ENCODE measurements around the gene ASTN2. TPM values are rescaled to one million over a fixed set of nuclear protein-coding genes. Genes with fewer than 3 reads are reported as not detected.

Gene ASTN2
- total and polyA plus RNA-seq, 4 donors = 0.57 to 2.9 (median 1.4) TPM

DNA sequence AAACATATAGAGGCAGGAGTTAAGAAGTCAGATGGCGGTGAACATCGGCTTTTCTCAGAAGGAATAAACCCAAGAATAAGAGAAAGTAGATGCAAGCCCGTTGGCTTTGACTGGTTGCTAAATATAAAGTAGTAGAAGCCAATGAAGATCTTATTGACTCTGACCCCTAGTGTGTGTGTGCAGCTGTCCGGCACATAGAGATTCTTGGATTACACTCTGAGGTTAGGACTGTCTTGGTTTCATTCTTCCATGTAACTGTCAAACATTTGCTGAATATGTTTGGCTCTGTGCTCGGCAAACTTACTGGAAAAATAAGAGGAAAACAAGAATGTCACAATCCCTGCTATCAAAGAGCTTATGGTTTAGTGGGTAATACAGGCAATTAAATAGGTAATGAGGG lies 54.9 kb downstream of the ASTN2 start:
- 85% methylated on average over 5 of the region's 5 CpGs for WGBS
- no peak for DNase-seq (ENCODE audit: low spot score)
- peaks cover 0 to 5% (median 0%) of the 10 kb centered on the region in 4 donors for H3K4me1 ChIP-seq (ENCODE audit: control insufficient read depth in 4 of 4, insufficient read depth in 4 of 4, low read length in 3 of 4)
- H3K9ac ChIP-seq (ENCODE audit: low read depth in 1 of 2, low read length in 2 of 2) = no peak overlapping the region
- no peak overlapping the region for H3K27ac ChIP-seq (ENCODE audit: low read depth in 1 of 2, low read length in 2 of 2)
- H3K36me3 ChIP-seq (ENCODE audit: control insufficient read depth in 4 of 4, insufficient read depth in 3 of 4, low read depth in 1 of 4, low read length in 3 of 4) = no peaks in the 10 kb centered on the region
- H3K4me3 ChIP-seq (ENCODE audit: low read depth in 1 of 3, low read length in 3 of 3) = no peak overlapping the region
- TF ChIP-seq EGR1 (IDR thresholded peaks at IDR 0.05; ENCODE audit: low read depth in 2 of 2) (no peak), RXRA (IDR thresholded peaks at IDR 0.05) (no peak), RAD21 (IDR thresholded peaks at IDR 0.05) (no peak), JUND (IDR thresholded peaks at IDR 0.05) (no peak), GABPA (IDR thresholded peaks at IDR 0.05 in 1 of 2, conservative IDR thresholded peaks at IDR 0.05 in 1 of 2) (no peak), YY1 (IDR thresholded peaks at IDR 0.05) (no peak), SP1 (IDR thresholded peaks at IDR 0.05) (no peak), TAF1 (conservative IDR thresholded peaks at IDR 0.05) (no peak), HNF4A (conservative IDR thresholded peaks at IDR 0.05) (no peak), FOXA2 (IDR thresholded peaks at IDR 0.05) (no peak), FOXA1 (IDR thresholded peaks at IDR 0.05) (no peak), NR2F2 (IDR thresholded peaks at IDR 0.05) (no peak), HNF4G (IDR thresholded peaks at IDR 0.05) (no peak)
- TF ChIP-seq, protein P1, sequence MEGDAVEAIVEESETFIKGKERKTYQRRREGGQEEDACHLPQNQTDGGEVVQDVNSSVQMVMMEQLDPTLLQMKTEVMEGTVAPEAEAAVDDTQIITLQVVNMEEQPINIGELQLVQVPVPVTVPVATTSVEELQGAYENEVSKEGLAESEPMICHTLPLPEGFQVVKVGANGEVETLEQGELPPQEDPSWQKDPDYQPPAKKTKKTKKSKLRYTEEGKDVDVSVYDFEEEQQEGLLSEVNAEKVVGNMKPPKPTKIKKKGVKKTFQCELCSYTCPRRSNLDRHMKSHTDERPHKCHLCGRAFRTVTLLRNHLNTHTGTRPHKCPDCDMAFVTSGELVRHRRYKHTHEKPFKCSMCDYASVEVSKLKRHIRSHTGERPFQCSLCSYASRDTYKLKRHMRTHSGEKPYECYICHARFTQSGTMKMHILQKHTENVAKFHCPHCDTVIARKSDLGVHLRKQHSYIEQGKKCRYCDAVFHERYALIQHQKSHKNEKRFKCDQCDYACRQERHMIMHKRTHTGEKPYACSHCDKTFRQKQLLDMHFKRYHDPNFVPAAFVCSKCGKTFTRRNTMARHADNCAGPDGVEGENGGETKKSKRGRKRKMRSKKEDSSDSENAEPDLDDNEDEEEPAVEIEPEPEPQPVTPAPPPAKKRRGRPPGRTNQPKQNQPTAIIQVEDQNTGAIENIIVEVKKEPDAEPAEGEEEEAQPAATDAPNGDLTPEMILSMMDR (IDR thresholded peaks at IDR 0.05; ENCODE audit: low read depth, low read length, missing input control) = no peak
- TF ChIP-seq, protein P2, sequence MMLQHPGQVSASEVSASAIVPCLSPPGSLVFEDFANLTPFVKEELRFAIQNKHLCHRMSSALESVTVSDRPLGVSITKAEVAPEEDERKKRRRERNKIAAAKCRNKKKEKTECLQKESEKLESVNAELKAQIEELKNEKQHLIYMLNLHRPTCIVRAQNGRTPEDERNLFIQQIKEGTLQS (IDR thresholded peaks at IDR 0.05) = no peak
- TF ChIP-seq, protein P3, sequence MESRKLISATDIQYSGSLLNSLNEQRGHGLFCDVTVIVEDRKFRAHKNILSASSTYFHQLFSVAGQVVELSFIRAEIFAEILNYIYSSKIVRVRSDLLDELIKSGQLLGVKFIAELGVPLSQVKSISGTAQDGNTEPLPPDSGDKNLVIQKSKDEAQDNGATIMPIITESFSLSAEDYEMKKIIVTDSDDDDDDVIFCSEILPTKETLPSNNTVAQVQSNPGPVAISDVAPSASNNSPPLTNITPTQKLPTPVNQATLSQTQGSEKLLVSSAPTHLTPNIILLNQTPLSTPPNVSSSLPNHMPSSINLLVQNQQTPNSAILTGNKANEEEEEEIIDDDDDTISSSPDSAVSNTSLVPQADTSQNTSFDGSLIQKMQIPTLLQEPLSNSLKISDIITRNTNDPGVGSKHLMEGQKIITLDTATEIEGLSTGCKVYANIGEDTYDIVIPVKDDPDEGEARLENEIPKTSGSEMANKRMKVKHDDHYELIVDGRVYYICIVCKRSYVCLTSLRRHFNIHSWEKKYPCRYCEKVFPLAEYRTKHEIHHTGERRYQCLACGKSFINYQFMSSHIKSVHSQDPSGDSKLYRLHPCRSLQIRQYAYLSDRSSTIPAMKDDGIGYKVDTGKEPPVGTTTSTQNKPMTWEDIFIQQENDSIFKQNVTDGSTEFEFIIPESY (IDR thresholded peaks at IDR 0.05) = no peak
- TF ChIP-seq, protein P4, sequence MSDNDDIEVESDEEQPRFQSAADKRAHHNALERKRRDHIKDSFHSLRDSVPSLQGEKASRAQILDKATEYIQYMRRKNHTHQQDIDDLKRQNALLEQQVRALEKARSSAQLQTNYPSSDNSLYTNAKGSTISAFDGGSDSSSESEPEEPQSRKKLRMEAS (IDR thresholded peaks at IDR 0.05) = no peak
- TF ChIP-seq, protein P5, sequence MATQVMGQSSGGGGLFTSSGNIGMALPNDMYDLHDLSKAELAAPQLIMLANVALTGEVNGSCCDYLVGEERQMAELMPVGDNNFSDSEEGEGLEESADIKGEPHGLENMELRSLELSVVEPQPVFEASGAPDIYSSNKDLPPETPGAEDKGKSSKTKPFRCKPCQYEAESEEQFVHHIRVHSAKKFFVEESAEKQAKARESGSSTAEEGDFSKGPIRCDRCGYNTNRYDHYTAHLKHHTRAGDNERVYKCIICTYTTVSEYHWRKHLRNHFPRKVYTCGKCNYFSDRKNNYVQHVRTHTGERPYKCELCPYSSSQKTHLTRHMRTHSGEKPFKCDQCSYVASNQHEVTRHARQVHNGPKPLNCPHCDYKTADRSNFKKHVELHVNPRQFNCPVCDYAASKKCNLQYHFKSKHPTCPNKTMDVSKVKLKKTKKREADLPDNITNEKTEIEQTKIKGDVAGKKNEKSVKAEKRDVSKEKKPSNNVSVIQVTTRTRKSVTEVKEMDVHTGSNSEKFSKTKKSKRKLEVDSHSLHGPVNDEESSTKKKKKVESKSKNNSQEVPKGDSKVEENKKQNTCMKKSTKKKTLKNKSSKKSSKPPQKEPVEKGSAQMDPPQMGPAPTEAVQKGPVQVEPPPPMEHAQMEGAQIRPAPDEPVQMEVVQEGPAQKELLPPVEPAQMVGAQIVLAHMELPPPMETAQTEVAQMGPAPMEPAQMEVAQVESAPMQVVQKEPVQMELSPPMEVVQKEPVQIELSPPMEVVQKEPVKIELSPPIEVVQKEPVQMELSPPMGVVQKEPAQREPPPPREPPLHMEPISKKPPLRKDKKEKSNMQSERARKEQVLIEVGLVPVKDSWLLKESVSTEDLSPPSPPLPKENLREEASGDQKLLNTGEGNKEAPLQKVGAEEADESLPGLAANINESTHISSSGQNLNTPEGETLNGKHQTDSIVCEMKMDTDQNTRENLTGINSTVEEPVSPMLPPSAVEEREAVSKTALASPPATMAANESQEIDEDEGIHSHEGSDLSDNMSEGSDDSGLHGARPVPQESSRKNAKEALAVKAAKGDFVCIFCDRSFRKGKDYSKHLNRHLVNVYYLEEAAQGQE (IDR thresholded peaks at IDR 0.05) = no peak
- H3K9me3 ChIP-seq (ENCODE audit: control insufficient read depth in 4 of 4, low read length in 3 of 4) = no peaks in the 10 kb centered on the region
- H3K27me3 ChIP-seq (ENCODE audit: control insufficient read depth in 4 of 4, insufficient read depth in 4 of 4, low read length in 3 of 4) = peaks cover 0 to 3% (median 0%) of the 10 kb centered on the region in 4 donors

All from liver (tissue), 9 donors.